Measurements from ENCODE around the gene LGALS8. TPM values are rescaled to one million over a fixed set of nuclear protein-coding genes. Genes with fewer than 3 reads are reported as not detected.

LGALS8 gene
- total RNA-seq, 1 donor, result 64.8 TPM

DNA sequence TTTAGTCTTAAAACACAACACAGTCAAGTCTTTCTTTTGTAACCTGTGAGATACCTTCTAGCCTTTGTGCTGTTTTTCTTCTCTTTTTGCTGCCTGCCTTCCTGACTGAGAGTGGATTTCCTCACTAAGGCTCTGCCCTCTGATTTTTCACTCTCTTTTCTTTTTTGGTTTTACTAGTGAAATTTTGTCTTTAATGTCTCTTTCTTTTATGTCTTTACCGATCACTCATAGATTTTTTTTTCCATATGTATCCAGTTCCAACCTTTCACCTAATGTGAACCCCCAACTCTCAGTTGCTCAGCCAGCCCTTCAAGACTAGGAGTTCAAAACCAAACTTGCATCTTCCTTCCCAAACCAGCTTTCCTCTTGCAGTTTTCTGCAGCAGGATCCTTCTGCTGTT is 6.5 kb downstream of the LGALS8 start:
- DNase-seq (ENCODE audit: low read depth), result no peak
- H3K4me3 ChIP-seq (ENCODE audit: low read depth, low read length), result no peak overlapping the region
- TF ChIP-seq, protein P1, sequence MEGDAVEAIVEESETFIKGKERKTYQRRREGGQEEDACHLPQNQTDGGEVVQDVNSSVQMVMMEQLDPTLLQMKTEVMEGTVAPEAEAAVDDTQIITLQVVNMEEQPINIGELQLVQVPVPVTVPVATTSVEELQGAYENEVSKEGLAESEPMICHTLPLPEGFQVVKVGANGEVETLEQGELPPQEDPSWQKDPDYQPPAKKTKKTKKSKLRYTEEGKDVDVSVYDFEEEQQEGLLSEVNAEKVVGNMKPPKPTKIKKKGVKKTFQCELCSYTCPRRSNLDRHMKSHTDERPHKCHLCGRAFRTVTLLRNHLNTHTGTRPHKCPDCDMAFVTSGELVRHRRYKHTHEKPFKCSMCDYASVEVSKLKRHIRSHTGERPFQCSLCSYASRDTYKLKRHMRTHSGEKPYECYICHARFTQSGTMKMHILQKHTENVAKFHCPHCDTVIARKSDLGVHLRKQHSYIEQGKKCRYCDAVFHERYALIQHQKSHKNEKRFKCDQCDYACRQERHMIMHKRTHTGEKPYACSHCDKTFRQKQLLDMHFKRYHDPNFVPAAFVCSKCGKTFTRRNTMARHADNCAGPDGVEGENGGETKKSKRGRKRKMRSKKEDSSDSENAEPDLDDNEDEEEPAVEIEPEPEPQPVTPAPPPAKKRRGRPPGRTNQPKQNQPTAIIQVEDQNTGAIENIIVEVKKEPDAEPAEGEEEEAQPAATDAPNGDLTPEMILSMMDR (IDR thresholded peaks at IDR 0.05; ENCODE audit: insufficient read depth, low read length), result no peak

DNA sequence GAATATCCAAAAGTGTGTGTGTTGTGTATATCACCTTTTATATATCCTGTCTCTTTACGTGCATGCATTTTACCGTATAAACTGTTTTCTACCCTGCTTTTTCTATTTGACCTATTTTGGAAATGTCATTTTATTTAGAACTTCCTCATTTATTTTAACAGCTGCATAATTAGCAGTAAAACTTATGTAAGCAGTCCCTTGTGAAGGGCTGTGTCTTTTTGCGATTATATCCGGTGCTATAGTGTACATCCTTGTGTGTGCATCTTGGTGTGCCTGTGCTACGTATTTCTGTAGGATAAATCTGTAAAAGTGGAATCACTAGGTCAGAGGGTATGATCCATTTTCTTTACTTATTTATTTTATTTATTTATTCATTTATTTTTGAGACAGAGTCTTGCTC is 7.2 kb downstream of the LGALS8 start:
- TF ChIP-seq, protein P1 (IDR thresholded peaks at IDR 0.05; ENCODE audit: insufficient read depth, low read length), result no peak
- no peak for DNase-seq (ENCODE audit: low read depth)

DNA sequence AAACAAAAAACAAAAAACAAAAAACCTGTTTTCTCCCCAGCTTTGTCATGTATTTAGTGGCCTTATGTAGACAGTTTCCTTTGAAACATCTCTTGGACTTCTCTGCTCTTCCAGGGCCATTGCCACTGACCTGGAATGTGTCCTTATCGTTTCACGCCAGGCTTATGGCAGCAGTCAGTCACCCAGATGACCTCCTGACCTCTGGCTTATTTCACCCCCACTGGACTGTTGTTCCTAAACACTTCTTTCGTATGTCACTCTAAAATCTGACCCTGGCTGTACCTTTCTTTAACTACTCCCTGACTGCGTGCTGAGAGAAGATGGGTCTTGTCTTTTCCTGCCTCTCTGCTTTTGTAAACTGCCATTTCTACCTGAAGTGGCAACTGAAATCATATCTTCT is 9.1 kb downstream of the LGALS8 start:
- DNase-seq (ENCODE audit: low read depth), result no peak
- H3K4me3 ChIP-seq (ENCODE audit: low read depth, low read length), result no peak overlapping the region
- TF ChIP-seq, protein P1 (IDR thresholded peaks at IDR 0.05; ENCODE audit: insufficient read depth, low read length), result no peak

More for the DNA sequence above, 7.2 kb downstream of the LGALS8 start:
- H3K4me3 ChIP-seq (ENCODE audit: low read depth, low read length), result no peak overlapping the region

DNA sequence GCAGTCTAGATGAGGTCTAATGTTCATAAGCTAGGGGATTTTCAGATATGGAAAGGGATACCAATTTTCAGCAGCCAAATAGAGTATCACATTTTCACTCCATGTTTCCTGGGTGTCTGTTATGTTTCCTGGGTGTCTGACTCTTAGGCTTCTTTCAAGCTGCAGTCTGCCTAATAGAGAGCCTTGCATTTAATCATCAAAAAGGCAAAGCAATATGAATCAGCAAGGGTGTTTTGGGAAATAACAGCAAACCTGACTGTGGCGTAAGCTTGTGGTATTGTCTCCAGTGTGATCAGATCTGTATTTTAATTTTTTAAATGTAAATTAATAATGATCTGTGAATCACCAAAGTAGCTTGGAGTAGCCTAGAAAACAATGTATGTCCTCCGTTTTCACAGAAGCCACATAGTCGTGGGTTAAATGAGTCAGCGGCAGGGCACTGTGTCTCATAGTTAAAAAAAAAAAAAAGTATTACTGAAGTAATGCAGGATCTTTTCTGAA is 10.4 kb downstream of the LGALS8 start:
- DNase-seq (ENCODE audit: low read depth), result peak; percentile 52
- H3K4me3 ChIP-seq (ENCODE audit: low read depth, low read length), result no peak overlapping the region
- TF ChIP-seq, protein P1 (IDR thresholded peaks at IDR 0.05; ENCODE audit: insufficient read depth, low read length), result no peak

DNA sequence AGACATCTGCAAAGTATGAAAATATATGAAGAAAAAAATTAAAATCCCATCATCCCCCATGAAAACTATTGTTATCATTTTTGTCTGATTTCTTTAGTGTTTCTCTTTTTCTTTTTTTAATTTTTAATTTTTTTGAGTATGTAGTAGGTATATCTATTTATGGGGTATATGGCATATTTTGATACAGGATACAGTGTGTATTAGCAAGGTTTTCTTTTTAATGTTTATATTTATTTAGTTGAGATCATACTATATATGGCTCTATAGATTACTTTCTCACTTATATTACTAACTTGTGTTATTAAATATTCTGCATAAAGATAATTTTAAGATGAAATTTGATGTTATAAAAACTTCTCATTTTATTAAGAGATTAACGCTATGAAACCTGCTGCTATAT is 11.4 kb downstream of the LGALS8 start:
- no peak for DNase-seq (ENCODE audit: low read depth)
- H3K4me3 ChIP-seq (ENCODE audit: low read depth, low read length), result no peak overlapping the region
- TF ChIP-seq, protein P1 (IDR thresholded peaks at IDR 0.05; ENCODE audit: insufficient read depth, low read length), result no peak

DNA sequence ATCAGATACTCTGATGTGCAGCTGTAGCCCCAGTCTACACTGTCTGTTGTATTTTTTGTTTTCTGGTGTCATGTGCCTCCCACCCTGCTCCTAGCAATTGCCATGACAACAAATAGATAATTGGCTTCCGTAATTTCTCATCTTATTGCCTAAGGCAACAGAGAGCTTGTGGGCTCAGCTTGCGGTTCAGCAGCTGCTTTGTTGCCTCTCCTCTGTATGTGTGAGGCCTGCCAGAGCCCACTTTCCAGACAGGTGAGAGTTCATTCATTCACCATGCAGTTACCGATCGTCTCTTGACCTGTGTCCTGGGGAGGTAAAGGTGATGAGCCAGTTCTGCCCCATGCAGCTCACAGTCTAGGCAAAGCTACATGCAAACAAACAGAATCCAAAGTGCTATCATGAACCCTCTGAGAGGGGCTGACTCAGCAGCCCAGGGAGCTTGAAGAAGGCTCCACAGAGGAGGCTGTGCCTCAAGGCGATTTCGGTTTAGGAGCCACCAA is 11.9 kb downstream of the LGALS8 start:
- TF ChIP-seq, protein P1 (IDR thresholded peaks at IDR 0.05; ENCODE audit: insufficient read depth, low read length), result no peak
- no peak for DNase-seq (ENCODE audit: low read depth)
- no peak overlapping the region for H3K4me3 ChIP-seq (ENCODE audit: low read depth, low read length)

DNA sequence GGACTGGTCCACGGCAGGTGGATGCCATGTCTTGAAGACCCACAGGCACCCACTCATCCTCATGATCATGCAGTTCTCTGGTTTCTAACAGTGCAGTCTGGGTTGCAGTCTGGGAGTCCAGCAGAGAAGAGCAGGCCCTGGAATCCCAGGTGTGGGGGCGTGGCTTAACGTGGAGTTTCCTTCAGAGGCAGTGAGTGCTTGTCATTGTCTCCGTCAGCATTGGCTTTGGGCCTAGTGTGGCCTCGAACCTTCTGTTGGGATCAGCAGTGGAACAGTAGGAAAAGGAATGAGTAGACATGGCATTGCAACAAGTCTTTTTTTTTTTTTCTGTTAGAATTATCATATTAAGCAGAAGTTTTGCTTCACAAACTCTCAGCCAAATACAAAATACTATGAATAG is 12.8 kb downstream of the LGALS8 start:
- no peak for DNase-seq (ENCODE audit: low read depth)

More for the DNA sequence above, 12.8 kb downstream of the LGALS8 start:
- H3K4me3 ChIP-seq (ENCODE audit: low read depth, low read length), result no peak overlapping the region
- TF ChIP-seq, protein P1 (IDR thresholded peaks at IDR 0.05; ENCODE audit: insufficient read depth, low read length), result no peak

Data from fibroblast of the aortic adventitia (primary cell).